H9 (cell line): ENCODE results near the gene MAP7D3. TPM values are rescaled to one million over a fixed set of nuclear protein-coding genes. Genes with fewer than 3 reads are reported as not detected.

Source experiments
- DNase-seq: peaks from one replicate; pipeline ENCODE4 v3.0.0-alpha.2; 2017
- H2AFZ ChIP-seq: one replicate; pipeline ENCODE4 v1.6.1; 2013; ENCODE audit warnings: mild to moderate bottlenecking, low read length, control low read depth, moderate library complexity
- H2AK5ac ChIP-seq: 2 replicates; pipeline ENCODE4 v1.6.1; 2013; ENCODE audit warnings: low read length, control low read depth, mixed read lengths; ENCODE audit not compliant: insufficient read length
- H2BK120ac ChIP-seq: one replicate; pipeline ENCODE4 v1.6.1; 2013; ENCODE audit warnings: low read depth, mild to moderate bottlenecking, low read length, control low read depth, inconsistent platforms; ENCODE audit not compliant: poor library complexity, severe bottlenecking
- H2BK12ac ChIP-seq: 2 replicates; pipeline ENCODE4 v1.6.1; 2013; ENCODE audit warnings: low read length, control low read depth, mixed read lengths, low read depth; ENCODE audit not compliant: insufficient read length
- H2BK15ac ChIP-seq: 2 replicates; pipeline ENCODE4 v1.6.1; 2013; ENCODE audit warnings: low read depth, low read length, control low read depth
- H2BK20ac ChIP-seq: one replicate; pipeline ENCODE4 v1.6.1; 2013; ENCODE audit warnings: low read depth, mild to moderate bottlenecking, low read length, control low read depth, inconsistent platforms; ENCODE audit not compliant: poor library complexity, severe bottlenecking
- H2BK5ac ChIP-seq: 2 replicates; pipeline ENCODE4 v1.6.1; 2013; ENCODE audit warnings: low read length, control low read depth, mixed read lengths; ENCODE audit not compliant: insufficient read length
- H3K14ac ChIP-seq: 2 replicates; pipeline ENCODE4 v1.6.1; 2013; ENCODE audit warnings: low read length, control low read depth; ENCODE audit not compliant: insufficient read depth
- H3K18ac ChIP-seq: 2 replicates; pipeline ENCODE4 v1.6.1; 2013; ENCODE audit warnings: low read depth, mild to moderate bottlenecking, mixed read lengths, low read length, control low read depth; ENCODE audit not compliant: insufficient read length
- H3K23ac ChIP-seq: 2 replicates; pipeline ENCODE4 v1.6.1; 2013; ENCODE audit warnings: low read length, control low read depth, mixed read lengths, low read depth; ENCODE audit not compliant: insufficient read length
- H3K23me2 ChIP-seq: 2 replicates; pipeline ENCODE4 v1.6.1; 2013; ENCODE audit warnings: low read depth, mild to moderate bottlenecking, mixed read lengths, low read length, control low read depth; ENCODE audit not compliant: insufficient read length, poor library complexity, severe bottlenecking
- H3K27ac ChIP-seq: 2 replicates; pipeline ENCODE4 v1.5.1; 2013; ENCODE audit warnings: low read length, control low read depth, mixed read lengths, low read depth; ENCODE audit not compliant: insufficient read length
- H3K27me3 ChIP-seq: 2 replicates; pipeline ENCODE4 v1.6.1; 2013; ENCODE audit warnings: low read length, control low read depth, inconsistent platforms; ENCODE audit not compliant: insufficient read depth
- H3K4ac ChIP-seq: 2 replicates; pipeline ENCODE4 v1.6.1; 2013; ENCODE audit warnings: low read depth, mild to moderate bottlenecking, control low read depth, inconsistent platforms, low read length, moderate library complexity
- H3K4me1 ChIP-seq: 2 replicates; pipeline ENCODE4 v1.6.1; 2013; ENCODE audit warnings: low read length, control low read depth, inconsistent platforms; ENCODE audit not compliant: insufficient read depth
- H3K4me2 ChIP-seq: 2 replicates; pipeline ENCODE4 v1.6.1; 2013; ENCODE audit warnings: low read length, control low read depth, mixed read lengths; ENCODE audit not compliant: insufficient read length, insufficient read depth
- H3K56ac ChIP-seq: 2 replicates; pipeline ENCODE4 v1.6.1; 2013; ENCODE audit warnings: low read depth, mild to moderate bottlenecking, mixed read lengths, low read length, control low read depth; ENCODE audit not compliant: insufficient read length
- H3K79me1 ChIP-seq: 2 replicates; pipeline ENCODE4 v1.6.1; 2013; ENCODE audit warnings: low read depth, mild to moderate bottlenecking, moderate library complexity, low read length, control low read depth, inconsistent platforms; ENCODE audit not compliant: insufficient read depth, poor library complexity, severe bottlenecking
- H3K79me2 ChIP-seq: 2 replicates; pipeline ENCODE4 v1.6.1; 2013; ENCODE audit warnings: low read length, control low read depth, inconsistent platforms; ENCODE audit not compliant: insufficient read depth
- H3K9ac ChIP-seq: 2 replicates; pipeline ENCODE4 v1.6.1; 2013; ENCODE audit warnings: low read length, control low read depth, mixed read lengths; ENCODE audit not compliant: insufficient read length; ENCODE audit errors: extremely low read depth
- H3K9me3 ChIP-seq: one replicate; pipeline ENCODE4 v1.6.1; 2013; ENCODE audit warnings: low read depth, low read length, inconsistent platforms; ENCODE audit not compliant: control insufficient read depth
- H3T11ph ChIP-seq: one replicate; pipeline ENCODE4 v1.6.1; 2013; ENCODE audit warnings: mild to moderate bottlenecking, low read length, control low read depth, inconsistent platforms
- H4K20me1 ChIP-seq: one replicate; pipeline ENCODE4 v1.6.1; 2013; ENCODE audit not compliant: control insufficient read depth, insufficient read length, insufficient read depth
- H4K5ac ChIP-seq: 2 replicates; pipeline ENCODE4 v1.6.1; 2013; ENCODE audit warnings: low read depth, mild to moderate bottlenecking, mixed read lengths, low read length, control low read depth; ENCODE audit not compliant: insufficient read length
- H4K8ac ChIP-seq: replicated peaks from 2 replicates; pipeline ENCODE4 v1.6.1; 2013; ENCODE audit warnings: low read length, control low read depth, mixed read lengths, low read depth; ENCODE audit not compliant: insufficient read length
- H4K91ac ChIP-seq: 2 replicates; pipeline ENCODE4 v1.6.1; 2013; ENCODE audit warnings: low read depth, mild to moderate bottlenecking, moderate library complexity, mixed read lengths, low read length, control low read depth; ENCODE audit not compliant: insufficient read length
- H3K27ac Mint-ChIP-seq, 3 experiments: 2 replicates in 2 of 3; 3 replicates in 1 of 3; pipeline ENCODE4 v1.8.0; 2020 to 2021; ENCODE audit warnings: mixed read lengths in 3 of 3, mild to moderate bottlenecking in 1 of 3, moderate library complexity in 1 of 3
- H3K27me3 Mint-ChIP-seq: 2 replicates; pipeline ENCODE4 v1.8.0; 2021; ENCODE audit warnings: low read depth, mild to moderate bottlenecking, moderate library complexity, mixed read lengths
- H3K36me3 Mint-ChIP-seq, 3 experiments: 2 replicates in 2 of 3; 3 replicates in 1 of 3; pipeline ENCODE4 v1.8.0; 2020 to 2021; ENCODE audit warnings: low read depth in 3 of 3, mixed read lengths in 3 of 3; ENCODE audit not compliant: insufficient read depth in 1 of 3
- H3K4me1 Mint-ChIP-seq, 2 experiments: 2 replicates each; pipeline ENCODE4 v1.8.0; 2020; ENCODE audit warnings: mixed read lengths in 2 of 2
- H3K4me3 Mint-ChIP-seq, 2 experiments: 2 replicates in 1 of 2; 3 replicates in 1 of 2; pipeline ENCODE4 v1.8.0; 2020 to 2021; ENCODE audit warnings: mild to moderate bottlenecking in 2 of 2, mixed read lengths in 2 of 2, moderate library complexity in 1 of 2
- H3K9me3 Mint-ChIP-seq, 2 experiments: 2 replicates in 1 of 2; 3 replicates in 1 of 2; pipeline ENCODE4 v1.8.0; 2020; ENCODE audit warnings: mild to moderate bottlenecking in 2 of 2, mixed read lengths in 2 of 2, moderate library complexity in 1 of 2
- WGBS: extraction: QIAGEN DNeasy Blood & Tissue Kit; methylation state at CpG from one replicate; pipeline ENCODE4 v1.1.7; 2013; ENCODE audit warnings: missing lambda C conversion rate, low lambda C conversion rate, mixed read lengths; ENCODE audit not compliant: insufficient read length; ENCODE audit errors: extremely low coverage; 5-methylcytosine and 5-hydroxymethylcytosine counted together
- total RNA-seq: library from RNA; stranded (reverse); gene quantifications from 2 replicates; pipeline ENCODE4 v1.2.1, GENCODE V29; 2021
- TF ChIP-seq, protein P1 (sequence below): fragments of 200-600 bp; sonication (generic); conservative IDR thresholded peaks from 3 replicates; pipeline ENCODE4 v1.8.0; 2021; ENCODE audit warnings: antibody characterized with exemption, mild to moderate bottlenecking

Gene MAP7D3
- total RNA-seq, 1 experiment from 2014 or later = 15.2 TPM

DNA sequence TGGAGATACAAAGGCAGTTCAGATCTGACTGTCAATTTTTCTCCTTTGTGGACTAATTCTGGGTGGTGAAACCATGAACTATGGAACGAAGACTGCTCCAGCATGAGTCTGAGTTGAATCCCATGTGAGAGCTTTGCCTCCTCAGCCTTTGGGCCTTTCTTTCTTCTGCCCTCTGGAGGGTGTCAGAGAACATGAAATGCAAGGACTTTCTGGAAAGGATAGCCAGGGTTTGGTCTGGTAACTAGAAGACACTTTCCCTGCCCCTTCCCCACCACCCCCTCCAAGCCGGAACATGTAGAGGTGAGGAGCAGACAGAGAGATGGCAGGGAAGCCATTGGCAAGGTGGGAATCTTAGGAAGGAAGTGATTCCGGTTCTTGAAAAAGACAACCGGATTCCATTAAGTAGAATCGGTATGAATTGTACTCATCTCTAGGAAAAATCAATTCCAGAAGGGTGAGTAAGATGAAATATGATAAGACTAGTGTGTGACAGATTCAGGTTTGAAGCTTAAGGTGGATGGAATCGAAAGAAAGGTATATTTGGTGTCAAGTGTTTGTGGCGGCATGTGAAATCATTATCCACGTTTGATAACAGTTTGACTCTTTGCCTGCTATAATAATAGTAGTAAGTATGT, 84.9 kb downstream of the MAP7D3 start:
- Histone ChIP-seq H3K56ac (no peak overlapping the region), H3K4ac (no peak overlapping the region), H3K14ac (no peak overlapping the region), H3K27ac (no peak overlapping the region), H4K5ac (no peak overlapping the region), H3K18ac (no peak overlapping the region), H2BK15ac (no peak overlapping the region), H3K27me3 (no peaks in the 10 kb centered on the region), H2AK5ac (no peak overlapping the region), H3K9ac (no peak overlapping the region), H3K79me2 (no peaks in the 10 kb centered on the region), H4K91ac (no peak overlapping the region), H3K4me1 (no peaks in the 10 kb centered on the region), H2BK20ac (no peak overlapping the region), H3K4me2 (no peak overlapping the region), H4K20me1 (no peaks in the 10 kb centered on the region), H3T11ph (no peak overlapping the region), H3K9me3 (peaks cover 24% of the 10 kb centered on the region), H2AFZ (no peak overlapping the region), H3K23ac (no peak overlapping the region), H4K8ac (no peak overlapping the region), H3K23me2 (no peaks in the 10 kb centered on the region), H3K79me1 (no peaks in the 10 kb centered on the region), H2BK120ac (no peak overlapping the region), H2BK12ac (no peak overlapping the region), H2BK5ac (no peak overlapping the region)
- Mint-ChIP-seq H3K27me3 (no peaks in the 10 kb centered on the region), H3K4me3 (no peak overlapping the region), H3K9me3 (peaks cover 60 to 70% of the 10 kb centered on the region in 2 experiments), H3K36me3 (peaks cover 0 to 4% (median 3%) of the 10 kb centered on the region in 3 experiments; a peak in 4 of 7 replicates), H3K4me1 (peaks cover 45 to 62% of the 10 kb centered on the region in 2 experiments), H3K27ac (peak overlapping the region in 1 of 3 experiments; percentile 88; a peak in 1 of 7 replicates)
- 100% methylated on average over 1 of the region's 8 CpGs for WGBS
- DNase-seq = no peak
- TF ChIP-seq, protein P1, sequence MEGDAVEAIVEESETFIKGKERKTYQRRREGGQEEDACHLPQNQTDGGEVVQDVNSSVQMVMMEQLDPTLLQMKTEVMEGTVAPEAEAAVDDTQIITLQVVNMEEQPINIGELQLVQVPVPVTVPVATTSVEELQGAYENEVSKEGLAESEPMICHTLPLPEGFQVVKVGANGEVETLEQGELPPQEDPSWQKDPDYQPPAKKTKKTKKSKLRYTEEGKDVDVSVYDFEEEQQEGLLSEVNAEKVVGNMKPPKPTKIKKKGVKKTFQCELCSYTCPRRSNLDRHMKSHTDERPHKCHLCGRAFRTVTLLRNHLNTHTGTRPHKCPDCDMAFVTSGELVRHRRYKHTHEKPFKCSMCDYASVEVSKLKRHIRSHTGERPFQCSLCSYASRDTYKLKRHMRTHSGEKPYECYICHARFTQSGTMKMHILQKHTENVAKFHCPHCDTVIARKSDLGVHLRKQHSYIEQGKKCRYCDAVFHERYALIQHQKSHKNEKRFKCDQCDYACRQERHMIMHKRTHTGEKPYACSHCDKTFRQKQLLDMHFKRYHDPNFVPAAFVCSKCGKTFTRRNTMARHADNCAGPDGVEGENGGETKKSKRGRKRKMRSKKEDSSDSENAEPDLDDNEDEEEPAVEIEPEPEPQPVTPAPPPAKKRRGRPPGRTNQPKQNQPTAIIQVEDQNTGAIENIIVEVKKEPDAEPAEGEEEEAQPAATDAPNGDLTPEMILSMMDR = peak; percentile 33; the same call in 1 of the 3 replicates
